ENCODE measurements around the gene ZNF672. TPM values are rescaled to one million over a fixed set of nuclear protein-coding genes. Genes with fewer than 3 reads are reported as not detected.

ZNF672 gene
- total and polyA plus RNA-seq, 2 of the 13 experiments (the other 11 are each of a cell fraction or from before 2014, with no cell fraction given) = 17.2 to 22.9 TPM

- TF ChIP-seq THAP11 (CRISPR knock-in tag; IDR thresholded peaks at IDR 0.05) (0 out of 2 replicates have a peak, but pooled peaks have one; percentile 30), POLR2AphosphoS2 (IDR thresholded peaks at IDR 0.05; ENCODE audit: low read depth, low read length) (no peak), ZFP82 (CRISPR knock-in tag; IDR thresholded peaks at IDR 0.05; ENCODE audit: borderline replicate concordance) (no peak), REPIN1 (CRISPR knock-in tag; IDR thresholded peaks at IDR 0.05; ENCODE audit: borderline replicate concordance, low read depth) (no peak), ZNF142 (CRISPR knock-in tag; IDR thresholded peaks at IDR 0.05) (no peak), KDM2A (CRISPR knock-in tag; IDR thresholded peaks at IDR 0.05; ENCODE audit: borderline replicate concordance, low read depth) (peak; percentile 43; the same call in 1 of the 2 replicates), FOXO4 (CRISPR knock-in tag; conservative IDR thresholded peaks at IDR 0.05) (no peak), ZNF256 (CRISPR knock-in tag; conservative IDR thresholded peaks at IDR 0.05) (0 out of 2 replicates have a peak, but pooled peaks have one; percentile 42), ZNF557 (CRISPR knock-in tag; IDR thresholded peaks at IDR 0.05) (no peak), GATAD1 (CRISPR knock-in tag; IDR thresholded peaks at IDR 0.05) (0 out of 2 replicates have a peak, but pooled peaks have one; percentile 24), STAG1 (CRISPR knock-in tag; IDR thresholded peaks at IDR 0.05) (peak; percentile 100), ATF7-NPFF (CRISPR knock-in tag; IDR thresholded peaks at IDR 0.05; ENCODE audit: low read depth) (0 out of 2 replicates have a peak, but pooled peaks have one; percentile 46), ZNF768 (CRISPR knock-in tag; IDR thresholded peaks at IDR 0.05) (no peak), ZNF253 (CRISPR knock-in tag; IDR thresholded peaks at IDR 0.05; ENCODE audit: borderline replicate concordance) (no peak), HNF4A (CRISPR knock-in tag; IDR thresholded peaks at IDR 0.05) (no peak), MZF1 (CRISPR knock-in tag; IDR thresholded peaks at IDR 0.05; ENCODE audit: borderline replicate concordance) (no peak), KDM3A (CRISPR knock-in tag; IDR thresholded peaks at IDR 0.05; ENCODE audit: low read depth) (no peak), YY1 (IDR thresholded peaks at IDR 0.05; ENCODE audit: insufficient read depth, insufficient replicate concordance, low read depth, low read length) (no peak), ZBTB38 (CRISPR knock-in tag; IDR thresholded peaks at IDR 0.05) (peak; percentile 31; the same call in 1 of the 2 replicates), ZNF207 (IDR thresholded peaks at IDR 0.05; ENCODE audit: borderline replicate concordance) (no peak), SMAD1 (CRISPR knock-in tag; IDR thresholded peaks at IDR 0.05; ENCODE audit: borderline replicate concordance, low read depth) (no peak), SMARCC2 (IDR thresholded peaks at IDR 0.05) (no peak), HMG20B (CRISPR knock-in tag; conservative IDR thresholded peaks at IDR 0.05) (no peak), CBX2 (IDR thresholded peaks at IDR 0.05; ENCODE audit: low read depth, low read length) (no peak), CBX2 (CRISPR knock-in tag; IDR thresholded peaks at IDR 0.05; ENCODE audit: low read depth) (no peak)
These were observed 30.8 kb upstream of the ZNF672 start (continued) for GRCh38 chr1:248807067-248807737.

All from HepG2 (cell line).